Muscle layer of duodenum (tissue), 2 donors: ENCODE data around the gene MIOX.

Source experiments
- H3K27ac ChIP-seq: one replicate; pipeline ENCODE4 v1.7.0; 2013; ENCODE audit warnings: mild to moderate bottlenecking, low read length
- H3K27me3 ChIP-seq: one replicate; pipeline ENCODE4 v1.7.0; 2013; ENCODE audit warnings: low read depth, mild to moderate bottlenecking, control low read depth, low read length
- H3K36me3 ChIP-seq, 2 donors: one replicate each; pipeline ENCODE4 v1.7.0; 2013; ENCODE audit warnings: low read length in 2 of 2, control low read depth in 1 of 2, mild to moderate bottlenecking in 1 of 2; ENCODE audit not compliant: insufficient read depth in 2 of 2, control insufficient read depth in 1 of 2
- H3K4me1 ChIP-seq, 2 donors: one replicate each; pipeline ENCODE4 v1.7.0; 2013; ENCODE audit warnings: low read length in 2 of 2, mild to moderate bottlenecking in 2 of 2, control low read depth in 1 of 2, moderate library complexity in 1 of 2; ENCODE audit not compliant: insufficient read depth in 2 of 2, control insufficient read depth in 1 of 2
- H3K4me3 ChIP-seq, 2 donors: one replicate each; pipeline ENCODE4 v1.7.0; 2013; ENCODE audit warnings: low read length in 2 of 2, low read depth in 1 of 2, mild to moderate bottlenecking in 1 of 2
- H3K9me3 ChIP-seq, 2 donors: one replicate each; pipeline ENCODE4 v1.7.0; 2013; ENCODE audit warnings: low read length in 2 of 2, control low read depth in 1 of 2, mild to moderate bottlenecking in 1 of 2; ENCODE audit not compliant: control insufficient read depth in 1 of 2
- donor health status: healthy.

MIOX gene

GRCh38 chr22:50476868-50477267 lies 9.8 kb upstream of the MIOX start:
- H3K4me3 ChIP-seq = no peak overlapping the region
- peaks cover 16 to 29% of the 10 kb centered on the region in 2 donors for H3K4me1 ChIP-seq

GRCh38 chr22:50477923-50478322 lies 8.7 kb upstream of the MIOX start:
- Histone ChIP-seq H3K27me3 (peaks cover 5% of the 10 kb centered on the region), H3K36me3 (no peaks in the 10 kb centered on the region), H3K9me3 (no peaks in the 10 kb centered on the region), H3K4me1 (peaks cover 7 to 23% of the 10 kb centered on the region in 2 donors), H3K27ac (no peak overlapping the region), H3K4me3 (no peak overlapping the region)

More at GRCh38 chr22:50476868-50477267, 9.8 kb upstream of the MIOX start:
- no peak overlapping the region for H3K27ac ChIP-seq
- peaks cover 1% of the 10 kb centered on the region for H3K27me3 ChIP-seq
- no peaks in the 10 kb centered on the region for H3K9me3 ChIP-seq
- H3K36me3 ChIP-seq = no peaks in the 10 kb centered on the region

DNA sequence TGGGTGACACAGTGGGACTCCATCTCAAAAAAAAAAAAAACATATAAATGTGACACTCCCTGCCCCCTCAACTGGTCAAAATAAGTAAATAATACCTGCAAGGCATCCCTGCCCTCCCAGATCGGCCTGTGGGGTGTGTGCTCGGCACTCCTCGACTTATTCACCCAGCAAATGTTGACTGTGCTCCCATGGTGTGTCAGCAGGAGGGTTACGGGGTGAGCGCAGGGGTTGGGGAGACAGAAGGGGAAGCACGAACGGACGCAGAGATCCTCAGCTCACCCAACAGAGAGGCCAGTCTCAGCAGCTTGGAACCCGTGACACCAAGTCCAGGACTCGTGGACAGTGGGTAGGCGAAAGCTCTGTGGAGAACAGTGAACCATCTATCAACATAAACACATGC lies 6.9 kb upstream of the MIOX start:
- H3K27ac ChIP-seq = no peak overlapping the region
- H3K27me3 ChIP-seq = peaks cover 5% of the 10 kb centered on the region
- peaks cover 0 to 11% of the 10 kb centered on the region in 2 donors for H3K4me1 ChIP-seq
- no peak overlapping the region for H3K4me3 ChIP-seq
- H3K9me3 ChIP-seq = no peaks in the 10 kb centered on the region
- H3K36me3 ChIP-seq = no peaks in the 10 kb centered on the region

DNA sequence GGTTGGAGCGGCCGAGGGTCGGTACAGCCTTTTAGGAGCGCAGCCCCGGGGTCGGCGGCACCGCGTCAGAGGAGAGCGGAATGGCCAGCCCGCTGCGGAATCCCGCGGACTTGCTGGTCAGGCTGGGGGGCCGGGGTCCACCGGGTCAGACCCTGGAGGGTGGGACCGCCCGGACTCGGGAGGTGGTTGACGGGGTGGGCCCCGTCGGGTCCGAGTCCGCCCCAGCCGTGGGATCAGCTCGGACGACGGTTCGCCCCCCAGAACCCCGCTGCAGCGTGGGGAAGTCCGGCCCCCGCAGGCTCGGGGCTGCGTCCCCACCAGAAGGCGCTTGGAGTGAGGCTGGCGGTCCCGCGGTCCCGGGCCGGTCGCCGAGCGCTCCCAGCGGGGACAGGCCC lies 5.6 kb upstream of the MIOX start:
- Histone ChIP-seq H3K36me3 (no peaks in the 10 kb centered on the region), H3K4me3 (peak overlapping the region in 1 of 2 donors; percentile 54), H3K9me3 (no peaks in the 10 kb centered on the region), H3K27me3 (peaks cover 5% of the 10 kb centered on the region), H3K4me1 (peaks cover 0 to 5% of the 10 kb centered on the region in 2 donors), H3K27ac (no peak overlapping the region)

- H3K27ac ChIP-seq = no peak within 1 kb of the TSS
- peaks cover 0 to 5% of the 10 kb centered on the region in 2 donors for H3K4me1 ChIP-seq
- H3K27me3 ChIP-seq = peaks cover 5% of the 10 kb centered on the region
- no peaks in the 10 kb centered on the region for H3K9me3 ChIP-seq
- H3K4me3 ChIP-seq = peak within 1 kb of the TSS in 1 of 2 donors; percentile 54
- H3K36me3 ChIP-seq = no peaks in the 10 kb centered on the region
These were observed 5.1 kb upstream of the MIOX start, which contains the start of gene ADM2 for GRCh38 chr22:50481440-50482106. Gene ADM2, plus strand, starts transcription at chr22:50481543. Its CDS starts 305 bp downstream, at chr22:50481848.

DNA sequence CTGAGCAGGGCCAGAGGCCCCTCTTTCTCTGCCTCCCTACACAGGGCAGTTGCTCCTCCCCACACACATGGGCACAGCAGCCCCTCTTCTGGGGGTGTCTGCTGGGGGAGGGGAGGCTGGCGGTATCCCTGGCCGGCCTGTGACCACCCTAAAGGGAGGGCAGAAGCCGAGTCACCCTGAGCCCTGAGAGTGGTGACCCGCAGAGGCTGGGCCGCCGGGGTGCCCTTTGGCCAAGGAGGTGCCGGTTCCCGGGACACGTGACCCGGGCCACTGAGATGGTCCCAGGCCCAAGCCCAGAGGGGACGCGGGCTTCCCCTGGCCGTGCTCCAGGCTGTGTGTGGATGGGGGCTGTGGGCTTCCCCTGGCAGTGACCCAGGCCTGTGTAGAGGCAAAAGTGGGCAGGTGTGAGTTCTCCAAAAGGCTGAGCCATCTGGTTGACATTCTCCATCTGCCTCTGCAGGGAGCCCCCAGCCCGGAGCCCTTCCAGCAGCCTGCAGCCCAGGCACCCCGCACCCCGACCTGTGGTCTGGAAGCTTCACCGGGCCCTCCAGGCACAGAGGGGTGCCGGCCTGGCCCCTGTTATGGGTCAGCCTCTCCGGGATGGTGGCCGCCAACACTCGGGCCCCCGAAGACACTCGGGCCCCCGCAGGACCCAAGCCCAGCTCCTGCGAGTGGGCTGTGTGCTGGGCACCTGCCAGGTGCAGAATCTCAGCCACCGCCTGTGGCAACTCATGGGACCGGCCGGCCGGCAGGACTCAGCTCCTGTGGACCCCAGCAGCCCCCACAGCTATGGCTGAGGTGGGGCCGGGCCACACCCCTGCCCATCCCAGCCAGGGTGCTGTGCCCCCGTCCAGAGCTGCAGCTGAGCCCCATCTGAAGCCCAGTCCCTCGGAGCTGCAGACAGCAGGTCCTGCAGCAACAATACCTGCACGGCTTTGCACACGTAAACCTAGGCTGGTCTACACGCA lies 4.3 kb upstream of the MIOX start:
- Histone ChIP-seq H3K36me3 (no peaks in the 10 kb centered on the region), H3K27me3 (peaks cover 5% of the 10 kb centered on the region), H3K27ac (no peak overlapping the region), H3K4me1 (peaks cover 0 to 5% of the 10 kb centered on the region in 2 donors), H3K9me3 (no peaks in the 10 kb centered on the region), H3K4me3 (peak overlapping the region in 1 of 2 donors; percentile 54)

GRCh38 chr22:50483106-50483505 lies 3.6 kb upstream of the MIOX start:
- peaks cover 0 to 5% of the 10 kb centered on the region in 2 donors for H3K4me1 ChIP-seq
- H3K36me3 ChIP-seq = no peaks in the 10 kb centered on the region
- H3K9me3 ChIP-seq = no peaks in the 10 kb centered on the region
- H3K27ac ChIP-seq = no peak overlapping the region
- H3K4me3 ChIP-seq = no peak overlapping the region
- peaks cover 5% of the 10 kb centered on the region for H3K27me3 ChIP-seq

GRCh38 chr22:50483556-50483955 lies 3.1 kb upstream of the MIOX start:
- Histone ChIP-seq H3K4me3 (no peak overlapping the region), H3K27ac (no peak overlapping the region), H3K4me1 (peaks cover 0 to 5% of the 10 kb centered on the region in 2 donors), H3K36me3 (no peaks in the 10 kb centered on the region), H3K27me3 (peaks cover 5% of the 10 kb centered on the region), H3K9me3 (no peaks in the 10 kb centered on the region)

DNA sequence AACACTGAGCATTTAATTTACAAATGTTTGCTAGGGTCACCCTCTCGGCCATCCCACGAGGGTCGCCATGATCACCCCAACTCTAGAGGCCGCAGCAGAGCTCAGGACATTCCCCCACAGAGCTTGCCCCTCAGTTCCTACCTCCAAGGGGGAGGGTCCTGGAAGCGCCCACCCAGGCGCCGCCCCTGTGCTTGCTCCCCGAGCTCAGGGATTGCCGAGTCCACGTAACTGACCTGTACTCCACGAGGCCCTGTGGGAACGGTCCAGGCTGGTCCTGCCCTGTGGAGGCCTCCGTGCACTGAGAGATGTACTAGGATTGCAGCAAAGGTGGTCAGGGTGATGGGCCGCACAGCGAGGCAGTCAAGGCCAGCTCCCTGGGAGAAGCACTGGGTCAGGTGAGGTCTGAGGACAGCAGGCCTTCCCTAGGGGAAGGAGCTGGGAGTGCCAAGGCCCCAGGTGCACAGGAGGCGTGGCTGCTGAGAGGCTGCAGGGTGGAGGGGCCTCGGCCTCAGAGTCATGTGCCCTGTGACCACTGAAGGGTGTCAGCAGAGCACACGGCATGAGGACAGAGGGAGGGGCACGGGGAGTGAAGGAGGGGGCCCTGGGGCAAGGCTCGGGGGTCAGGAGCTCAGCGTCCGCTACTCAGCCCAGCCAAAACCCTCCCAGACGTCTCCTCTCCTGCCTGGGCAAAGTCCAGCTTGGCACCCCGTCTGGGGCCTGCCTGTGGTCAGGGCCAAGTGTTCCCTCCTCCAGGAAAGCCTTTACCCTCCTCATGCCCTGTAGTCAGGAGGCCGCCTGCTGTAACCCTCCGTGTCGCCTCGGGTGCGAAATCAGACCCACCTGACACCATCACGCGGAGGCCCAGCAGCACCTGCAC lies 2.4 kb upstream of the MIOX start:
- no peaks in the 10 kb centered on the region for H3K9me3 ChIP-seq
- H3K36me3 ChIP-seq = no peaks in the 10 kb centered on the region
- no peak overlapping the region for H3K4me3 ChIP-seq
- no peak overlapping the region for H3K27ac ChIP-seq
- H3K4me1 ChIP-seq = peaks cover 0 to 5% of the 10 kb centered on the region in 2 donors
- H3K27me3 ChIP-seq = peaks cover 5% of the 10 kb centered on the region

GRCh38 chr22:50485221-50486131 lies 1.2 kb upstream of the MIOX start:
- H3K27me3 ChIP-seq = peaks cover 5% of the 10 kb centered on the region
- H3K27ac ChIP-seq = no peak overlapping the region

More at GRCh38 chr22:50485221-50486131, 1.2 kb upstream of the MIOX start:
- H3K4me3 ChIP-seq = no peak overlapping the region
- no peaks in the 10 kb centered on the region for H3K36me3 ChIP-seq
- H3K4me1 ChIP-seq = peaks cover 0 to 5% of the 10 kb centered on the region in 2 donors
- H3K9me3 ChIP-seq = no peaks in the 10 kb centered on the region
